HepG2 (cell line): ENCODE measurements around the gene ZBTB17. TPM values are rescaled to one million over a fixed set of nuclear protein-coding genes. Genes with fewer than 3 reads are reported as not detected.

ENCODE experiments used
- CHD4 ChIP-seq: fragments of 200-600 bp; sonication (generic); IDR thresholded peaks from 2 replicates; pipeline ENCODE4 v1.7.0; 2017; ENCODE audit warnings: mild to moderate bottlenecking, low read length, borderline replicate concordance
- ETV6 ChIP-seq: sonication (generic); formaldehyde crosslinking; conservative IDR thresholded peaks from 2 replicates; pipeline ENCODE4 v1.4.0; 2020; ENCODE audit warnings: missing genetic modification reagents
- HNRNPLL ChIP-seq: fragments of 200-400 bp; formaldehyde crosslinking; IDR thresholded peaks from 2 replicates; pipeline ENCODE4 v1.6.1; 2017; ENCODE audit warnings: mild to moderate bottlenecking, low read depth, low read length; ENCODE audit not compliant: poor library complexity, severe bottlenecking
- HOXA9 ChIP-seq: sonication (generic); formaldehyde crosslinking; IDR thresholded peaks from 2 replicates; pipeline ENCODE4 v1.8.1; 2022; ENCODE audit warnings: missing genetic modification reagents, mild to moderate bottlenecking, moderate library complexity, borderline replicate concordance
- KDM3A ChIP-seq: IDR thresholded peaks from 2 replicates; pipeline ENCODE4 v1.6.1; 2018; ENCODE audit warnings: low read depth, missing compliant biosample characterization
- MED8 ChIP-seq: sonication (generic); formaldehyde crosslinking; IDR thresholded peaks from 2 replicates; pipeline ENCODE4 v1.8.1; 2023; ENCODE audit warnings: mild to moderate bottlenecking, missing genetic modification reagents; ENCODE audit not compliant: insufficient replicate concordance
- MYPOP ChIP-seq: sonication (generic); formaldehyde crosslinking; IDR thresholded peaks from 2 replicates; pipeline ENCODE4 v1.8.1; 2023; ENCODE audit warnings: mild to moderate bottlenecking, moderate library complexity, missing genetic modification reagents
- POLR2G ChIP-seq: fragments of 200-400 bp; formaldehyde crosslinking; IDR thresholded peaks from 2 replicates; pipeline ENCODE4 v1.6.1; 2018; ENCODE audit warnings: mild to moderate bottlenecking, low read depth, low read length, moderate library complexity
- RORA ChIP-seq: sonication (generic); formaldehyde crosslinking; IDR thresholded peaks from 2 replicates; pipeline ENCODE4 v1.5.0; 2020; ENCODE audit warnings: mild to moderate bottlenecking, missing genetic modification reagents, moderate library complexity
- U2AF1 ChIP-seq: fragments of 200-400 bp; formaldehyde crosslinking; optimal IDR thresholded peaks from 2 replicates; pipeline ENCODE3; 2017; ENCODE audit warnings: mild to moderate bottlenecking, low read depth, low read length
- ZFP36L2 ChIP-seq: sonication (generic); formaldehyde crosslinking; IDR thresholded peaks from 2 replicates; pipeline ENCODE4 v1.4.0; 2020; ENCODE audit warnings: missing genetic modification reagents
- ZNF12 ChIP-seq: sonication (generic); formaldehyde crosslinking; IDR thresholded peaks from 2 replicates; pipeline ENCODE4 v1.5.0; 2020; ENCODE audit warnings: missing genetic modification reagents
- ZNF225 ChIP-seq: sonication (generic); formaldehyde crosslinking; IDR thresholded peaks from 2 replicates; pipeline ENCODE4 v1.4.0; 2020; ENCODE audit warnings: mild to moderate bottlenecking, missing genetic modification reagents
- ZNF251 ChIP-seq: sonication (generic); formaldehyde crosslinking; IDR thresholded peaks from 2 replicates; pipeline ENCODE4 v1.9.0; 2021; ENCODE audit warnings: mild to moderate bottlenecking, missing genetic modification reagents
- ZNF713 ChIP-seq: sonication (generic); formaldehyde crosslinking; IDR thresholded peaks from 2 replicates; pipeline ENCODE4 v1.4.0; 2020; ENCODE audit warnings: mild to moderate bottlenecking, missing genetic modification reagents
- polyA plus RNA-seq, 8 experiments: library from polyadenylated mRNA; depleted of rRNA in 3 of 8; stranded (reverse) in 7 of 8; unstranded in 1 of 8; fragments of >200 nt; fragmentation: Illumina TruSeq in 4 of 8; extraction: Trizol in 4 of 8; gene quantifications; 2 replicates each; pipeline versions ENCODE4 v1.2.1 to v1.2.3, GENCODE V29; 2011 to 2016; ENCODE audit warnings: low read depth in 4 of 8, missing spikeins in 1 of 8, mixed read lengths in 1 of 8; ENCODE audit not compliant: insufficient read depth in 1 of 8
- total RNA-seq, 5 experiments: library from RNA; depleted of rRNA; stranded (reverse); fragments of >200 nt; fragmentation: Illumina TruSeq; extraction: Trizol; gene quantifications; 2 replicates each; pipeline ENCODE4 v1.2.3, GENCODE V29; 2016; ENCODE audit warnings: low read depth in 1 of 5
- TF ChIP-seq, protein P1 (sequence below): sonication (generic); formaldehyde crosslinking; IDR thresholded peaks from 2 replicates; pipeline ENCODE4 v1.8.0; 2023; ENCODE audit warnings: mild to moderate bottlenecking, missing genetic modification reagents
- TF ChIP-seq, protein P2 (sequence below): sonication (generic); formaldehyde crosslinking; IDR thresholded peaks from 2 replicates; pipeline ENCODE4 v1.5.0; 2020; ENCODE audit warnings: mild to moderate bottlenecking, missing genetic modification reagents, borderline replicate concordance
- TF ChIP-seq, protein P3 (sequence below): sonication (generic); formaldehyde crosslinking; conservative IDR thresholded peaks from 2 replicates; pipeline ENCODE4 v1.8.1; 2023; ENCODE audit warnings: missing genetic modification reagents

Gene ZBTB17
- total and polyA plus RNA-seq, 2 of the 13 experiments (the other 11 are each of a cell fraction or from before 2014, with no cell fraction given) = 16.7 to 17.0 TPM

GRCh38 chr1:15939181-15940109 lies 36.5 kb downstream of the ZBTB17 start (continued):
- TF ChIP-seq, protein P1, sequence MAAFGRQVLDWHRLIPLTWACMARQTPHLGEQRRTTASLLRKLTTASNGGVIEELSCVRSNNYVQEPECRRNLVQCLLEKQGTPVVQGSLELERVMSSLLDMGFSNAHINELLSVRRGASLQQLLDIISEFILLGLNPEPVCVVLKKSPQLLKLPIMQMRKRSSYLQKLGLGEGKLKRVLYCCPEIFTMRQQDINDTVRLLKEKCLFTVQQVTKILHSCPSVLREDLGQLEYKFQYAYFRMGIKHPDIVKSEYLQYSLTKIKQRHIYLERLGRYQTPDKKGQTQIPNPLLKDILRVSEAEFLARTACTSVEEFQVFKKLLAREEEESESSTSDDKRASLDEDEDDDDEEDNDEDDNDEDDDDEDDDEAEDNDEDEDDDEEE = 0 out of 2 replicates have a peak, but pooled peaks have one; percentile 64
- no peak for TF ChIP-seq HOXA9 (CRISPR knock-in tag)
- TF ChIP-seq ZNF713 = no peak
- TF ChIP-seq, protein P2, sequence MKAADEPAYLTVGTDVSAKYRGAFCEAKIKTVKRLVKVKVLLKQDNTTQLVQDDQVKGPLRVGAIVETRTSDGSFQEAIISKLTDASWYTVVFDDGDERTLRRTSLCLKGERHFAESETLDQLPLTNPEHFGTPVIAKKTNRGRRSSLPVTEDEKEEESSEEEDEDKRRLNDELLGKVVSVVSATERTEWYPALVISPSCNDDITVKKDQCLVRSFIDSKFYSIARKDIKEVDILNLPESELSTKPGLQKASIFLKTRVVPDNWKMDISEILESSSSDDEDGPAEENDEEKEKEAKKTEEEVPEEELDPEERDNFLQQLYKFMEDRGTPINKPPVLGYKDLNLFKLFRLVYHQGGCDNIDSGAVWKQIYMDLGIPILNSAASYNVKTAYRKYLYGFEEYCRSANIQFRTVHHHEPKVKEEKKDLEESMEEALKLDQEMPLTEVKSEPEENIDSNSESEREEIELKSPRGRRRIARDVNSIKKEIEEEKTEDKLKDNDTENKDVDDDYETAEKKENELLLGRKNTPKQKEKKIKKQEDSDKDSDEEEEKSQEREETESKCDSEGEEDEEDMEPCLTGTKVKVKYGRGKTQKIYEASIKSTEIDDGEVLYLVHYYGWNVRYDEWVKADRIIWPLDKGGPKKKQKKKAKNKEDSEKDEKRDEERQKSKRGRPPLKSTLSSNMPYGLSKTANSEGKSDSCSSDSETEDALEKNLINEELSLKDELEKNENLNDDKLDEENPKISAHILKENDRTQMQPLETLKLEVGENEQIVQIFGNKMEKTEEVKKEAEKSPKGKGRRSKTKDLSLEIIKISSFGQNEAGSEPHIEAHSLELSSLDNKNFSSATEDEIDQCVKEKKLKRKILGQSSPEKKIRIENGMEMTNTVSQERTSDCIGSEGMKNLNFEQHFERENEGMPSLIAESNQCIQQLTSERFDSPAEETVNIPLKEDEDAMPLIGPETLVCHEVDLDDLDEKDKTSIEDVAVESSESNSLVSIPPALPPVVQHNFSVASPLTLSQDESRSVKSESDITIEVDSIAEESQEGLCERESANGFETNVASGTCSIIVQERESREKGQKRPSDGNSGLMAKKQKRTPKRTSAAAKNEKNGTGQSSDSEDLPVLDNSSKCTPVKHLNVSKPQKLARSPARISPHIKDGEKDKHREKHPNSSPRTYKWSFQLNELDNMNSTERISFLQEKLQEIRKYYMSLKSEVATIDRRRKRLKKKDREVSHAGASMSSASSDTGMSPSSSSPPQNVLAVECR = 0 out of 2 replicates have a peak, but pooled peaks have one; percentile 24
- TF ChIP-seq HNRNPLL = no peak
- no peak for TF ChIP-seq ZNF225
- TF ChIP-seq ETV6 (CRISPR knock-in tag) = no peak
- peak; percentile 40 for TF ChIP-seq U2AF1
- TF ChIP-seq POLR2G = 0 out of 2 replicates have a peak, but pooled peaks have one; percentile 33
- no peak for TF ChIP-seq MYPOP (CRISPR knock-in tag)
- TF ChIP-seq CHD4 = no peak
- no peak for TF ChIP-seq ZFP36L2
- no peak for TF ChIP-seq MED8 (CRISPR knock-in tag)
- no peak for TF ChIP-seq ZNF251 (CRISPR knock-in tag)
- TF ChIP-seq KDM3A (CRISPR knock-in tag) = no peak
- TF ChIP-seq ZNF12 (CRISPR knock-in tag) = no peak
- TF ChIP-seq RORA (CRISPR knock-in tag) = no peak
- TF ChIP-seq, protein P3, sequence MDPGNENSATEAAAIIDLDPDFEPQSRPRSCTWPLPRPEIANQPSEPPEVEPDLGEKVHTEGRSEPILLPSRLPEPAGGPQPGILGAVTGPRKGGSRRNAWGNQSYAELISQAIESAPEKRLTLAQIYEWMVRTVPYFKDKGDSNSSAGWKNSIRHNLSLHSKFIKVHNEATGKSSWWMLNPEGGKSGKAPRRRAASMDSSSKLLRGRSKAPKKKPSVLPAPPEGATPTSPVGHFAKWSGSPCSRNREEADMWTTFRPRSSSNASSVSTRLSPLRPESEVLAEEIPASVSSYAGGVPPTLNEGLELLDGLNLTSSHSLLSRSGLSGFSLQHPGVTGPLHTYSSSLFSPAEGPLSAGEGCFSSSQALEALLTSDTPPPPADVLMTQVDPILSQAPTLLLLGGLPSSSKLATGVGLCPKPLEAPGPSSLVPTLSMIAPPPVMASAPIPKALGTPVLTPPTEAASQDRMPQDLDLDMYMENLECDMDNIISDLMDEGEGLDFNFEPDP = no peak
